ENCODE measurements around the gene DMD. TPM values are rescaled to one million over a fixed set of nuclear protein-coding genes. Genes with fewer than 3 reads are reported as not detected.

Gene DMD
- total RNA-seq, 2 experiments from 2014 or later: 0.27 to 0.49 TPM

- Mint-ChIP-seq H3K27ac (no peak overlapping the region), H3K4me3 (no peak overlapping the region), H3K4me1 (ENCODE audit: low read depth) (no peaks in the 10 kb centered on the region), H3K27me3 (no peaks in the 10 kb centered on the region), H3K9me3 (no peaks in the 10 kb centered on the region), H3K36me3 (ENCODE audit: low read depth) (no peaks in the 10 kb centered on the region)
- intact Hi-C loops (cut with micrococcal nuclease): no loop called here
- ATAC-seq: no peak
- POLR2A ChIA-PET: no interaction called here
- CTCF ChIA-PET: no interaction called here
- no peak for DNase-seq
- TF ChIP-seq CTCF (IDR thresholded peaks at IDR 0.05): no peak
These were observed 818.7 kb downstream of the DMD start for GRCh38 chrX:32392655-32393054.

DNA sequence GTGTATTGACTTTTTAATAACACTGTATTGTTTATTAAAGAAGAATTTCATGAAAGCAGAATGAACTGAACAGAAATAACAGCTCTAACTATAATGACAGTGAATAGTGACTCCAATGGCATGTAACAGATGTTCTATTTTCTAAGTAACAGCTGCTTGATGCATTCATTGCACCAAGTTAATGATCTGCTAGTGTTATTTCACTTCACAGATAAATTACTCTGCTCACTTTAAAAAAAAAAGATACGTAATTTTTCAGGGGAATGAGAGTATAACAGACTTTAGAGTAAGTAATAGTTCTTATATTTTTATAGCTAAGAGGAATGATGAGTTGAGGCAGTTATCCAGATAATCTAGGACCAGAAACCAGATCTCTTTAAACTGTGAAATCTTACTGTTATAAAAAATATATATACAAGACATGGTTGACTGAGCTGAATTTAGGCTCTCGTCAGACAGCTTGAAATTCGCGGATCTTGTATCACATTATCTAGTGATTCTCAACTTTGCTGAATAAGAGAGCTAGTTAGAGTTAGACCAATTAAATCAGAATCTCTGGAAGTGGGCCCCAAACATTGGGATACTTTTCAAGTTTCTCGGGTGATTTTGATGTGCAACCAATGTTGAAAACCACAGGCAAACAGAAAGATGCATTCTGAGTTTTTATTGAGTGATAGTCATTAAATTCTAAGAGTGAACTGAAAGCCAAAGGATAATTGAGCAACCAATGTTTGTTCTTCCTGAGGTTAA is 840.7 kb downstream of the DMD start:
- intact Hi-C loops (cut with micrococcal nuclease): no loop called here
- Mint-ChIP-seq H3K27me3 (no peaks in the 10 kb centered on the region), H3K9me3 (peaks cover 1% of the 10 kb centered on the region), H3K36me3 (ENCODE audit: low read depth) (no peaks in the 10 kb centered on the region), H3K27ac (no peak overlapping the region), H3K4me1 (ENCODE audit: low read depth) (no peaks in the 10 kb centered on the region), H3K4me3 (no peak overlapping the region)
- DNase-seq (no peak), ATAC-seq (no peak)
- ChIA-PET CTCF (no interaction called here), POLR2A (no interaction called here)
- no peak for TF ChIP-seq CTCF (IDR thresholded peaks at IDR 0.05)

- Mint-ChIP-seq H3K36me3 (ENCODE audit: low read depth) (no peaks in the 10 kb centered on the region), H3K4me3 (no peak overlapping the region), H3K27me3 (no peaks in the 10 kb centered on the region), H3K4me1 (ENCODE audit: low read depth) (no peaks in the 10 kb centered on the region), H3K27ac (no peak overlapping the region), H3K9me3 (no peaks in the 10 kb centered on the region)
- intact Hi-C loops (cut with micrococcal nuclease): no loop called here
- ATAC-seq (no peak), DNase-seq (no peak)
- POLR2A ChIA-PET: no interaction called here
- CTCF ChIA-PET: no interaction called here
- no peak for TF ChIP-seq CTCF (IDR thresholded peaks at IDR 0.05)
These were observed 917.2 kb downstream of the DMD start for GRCh38 chrX:32293962-32294700.

DNA sequence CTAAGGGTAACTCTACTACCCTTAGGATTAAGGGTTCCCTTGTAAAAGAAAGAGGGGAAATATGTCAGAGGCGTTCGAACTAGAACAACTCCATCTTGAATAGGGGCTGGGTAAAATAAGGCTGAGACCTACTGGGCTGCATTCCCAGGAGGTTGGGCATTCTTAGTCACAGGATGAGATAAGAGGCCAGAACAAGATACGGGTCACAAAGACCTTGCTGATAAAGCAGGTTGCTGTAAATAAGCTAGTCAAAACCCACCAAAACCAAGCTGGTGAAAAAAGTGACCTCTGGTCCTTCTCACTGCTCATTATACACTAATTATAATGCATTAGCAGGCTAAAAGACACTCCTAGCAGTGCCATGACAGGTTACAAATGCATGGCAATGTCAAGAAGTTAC is 922.0 kb downstream of the DMD start:
- no peak for DNase-seq
- H3K36me3 Mint-ChIP-seq (ENCODE audit: low read depth): no peaks in the 10 kb centered on the region
- H3K27ac Mint-ChIP-seq: no peak overlapping the region
- H3K4me3 Mint-ChIP-seq: no peak overlapping the region
- no peaks in the 10 kb centered on the region for H3K9me3 Mint-ChIP-seq
- POLR2A ChIA-PET: no interaction called here
- no peak for TF ChIP-seq CTCF (IDR thresholded peaks at IDR 0.05)
- no peaks in the 10 kb centered on the region for H3K27me3 Mint-ChIP-seq
- intact Hi-C loops (cut with micrococcal nuclease): no loop called here
- CTCF ChIA-PET: no interaction called here
- no peaks in the 10 kb centered on the region for H3K4me1 Mint-ChIP-seq (ENCODE audit: low read depth)
- no peak for ATAC-seq

DNA sequence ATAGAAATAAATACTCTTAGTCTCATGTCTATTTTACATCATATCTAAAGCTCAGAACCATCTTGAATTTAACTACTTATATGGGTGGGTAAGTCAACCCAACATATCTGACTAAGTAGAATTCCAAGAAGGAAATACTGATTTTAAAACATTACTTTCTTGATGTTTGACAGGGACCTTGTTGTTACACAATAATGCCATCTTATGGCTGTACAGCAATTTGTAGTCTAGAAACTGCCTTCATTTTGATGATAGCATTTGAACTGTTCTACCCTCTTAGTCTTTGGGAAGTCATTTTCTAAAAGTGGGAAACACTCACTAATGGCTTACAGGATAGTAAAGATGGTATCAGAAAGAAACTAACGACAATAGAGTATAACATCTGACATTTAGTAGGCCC is 929.5 kb downstream of the DMD start:
- ChIA-PET CTCF (no interaction called here), POLR2A (no interaction called here)
- TF ChIP-seq CTCF (IDR thresholded peaks at IDR 0.05): no peak
- no peaks in the 10 kb centered on the region for H3K27me3 Mint-ChIP-seq
- intact Hi-C loops (cut with micrococcal nuclease): no loop called here
- no peak overlapping the region for H3K27ac Mint-ChIP-seq
- H3K36me3 Mint-ChIP-seq (ENCODE audit: low read depth): no peaks in the 10 kb centered on the region
- ATAC-seq: no peak
- no peak overlapping the region for H3K4me3 Mint-ChIP-seq
- H3K9me3 Mint-ChIP-seq: no peaks in the 10 kb centered on the region
- no peak for DNase-seq
- no peaks in the 10 kb centered on the region for H3K4me1 Mint-ChIP-seq (ENCODE audit: low read depth)
